Panc1 (cell line): ENCODE results near the gene CDKAL1. TPM values are rescaled to one million over a fixed set of nuclear protein-coding genes. Genes with fewer than 3 reads are reported as not detected.
A peak's percentile ranks its signal among the peaks of the same experiment; 100 is the strongest.

Source experiments
- ATAC-seq: fragments of 200-7000 bp; cut with Tn5 transposase; 2 replicates; pipeline ENCODE4 v1.9.1; 2020; ENCODE audit warnings: mild to moderate bottlenecking, moderate library complexity
- BruUV-seq: library from RNA; stranded (reverse); fragments of 400-500 nt; replicated peaks from 2 replicates; lab custom pipeline; 2021; lab: Mats Ljungman, UMichigan
- CTCF ChIA-PET: fragments of 300-600 bp; sonication (Branson Sonifier 250); formaldehyde crosslinking; loops from one replicate; lab custom pipeline; 2022; ENCODE audit warnings: antibody characterized with exemption; lab: Charles Lee
- POLR2A ChIA-PET: fragments of 300-600 bp; sonication (Branson Sonifier 250); formaldehyde crosslinking; loops from one replicate; lab custom pipeline; 2022; ENCODE audit warnings: antibody characterized with exemption; lab: Charles Lee
- DNase-seq: peaks from one replicate; pipeline ENCODE4 v3.0.0-alpha.2; 2010; ENCODE audit warnings: low read depth, low spot score
- H3K27ac ChIP-seq: 2 replicates; pipeline ENCODE4 v1.5.1; 2011; ENCODE audit warnings: mild to moderate bottlenecking, low read length, inconsistent platforms
- H3K27me3 ChIP-seq: fragments of 200-500 bp; sonication (Bioruptor generic); 2 replicates; pipeline ENCODE4 v1.6.0; 2014; ENCODE audit warnings: low read length, inconsistent platforms; ENCODE audit not compliant: control insufficient read depth, insufficient read depth
- H3K36me3 ChIP-seq: fragments of 200-500 bp; sonication (Bioruptor generic); 2 replicates; pipeline ENCODE4 v1.5.1; 2014; ENCODE audit warnings: inconsistent platforms, mild to moderate bottlenecking, low read length, moderate library complexity; ENCODE audit not compliant: control insufficient read depth, insufficient read depth
- H3K4me1 ChIP-seq: 2 replicates; pipeline ENCODE4 v1.5.1; 2011; ENCODE audit warnings: inconsistent platforms, mild to moderate bottlenecking, low read length, moderate library complexity; ENCODE audit not compliant: control insufficient read depth, insufficient read depth
- H3K4me3 ChIP-seq, 2 experiments: 2 replicates each; pipeline ENCODE4 v1.5.1; 2011 to 2012; ENCODE audit warnings: low read depth in 2 of 2, low read length in 2 of 2, mild to moderate bottlenecking in 2 of 2, inconsistent platforms in 1 of 2, moderate library complexity in 1 of 2
- H3K9me3 ChIP-seq: fragments of 200-500 bp; sonication (Bioruptor generic); 2 replicates; pipeline ENCODE4 v1.5.1; 2014; ENCODE audit warnings: low read depth, mild to moderate bottlenecking, inconsistent platforms, low read length, moderate library complexity; ENCODE audit not compliant: control insufficient read depth, insufficient read depth
- CTCF ChIP-seq: fragments of 450-650 bp; IDR thresholded peaks from 2 replicates; pipeline ENCODE4 v1.5.1; 2017; ENCODE audit warnings: mild to moderate bottlenecking
- POLR2AphosphoS5 ChIP-seq: IDR thresholded peaks from 2 replicates; pipeline ENCODE4 v1.6.1; 2012; ENCODE audit warnings: mild to moderate bottlenecking, low read depth, low read length, moderate library complexity
- REST ChIP-seq, 2 experiments: IDR thresholded peaks; 2 replicates each; pipeline ENCODE4 v1.6.1; 2011 to 2012; ENCODE audit warnings: low read depth in 2 of 2, control low read depth in 1 of 2, low read length in 1 of 2, mild to moderate bottlenecking in 1 of 2, moderate library complexity in 1 of 2; ENCODE audit not compliant: insufficient read depth in 1 of 2
- SIN3A ChIP-seq: IDR thresholded peaks from 2 replicates; pipeline ENCODE4 v1.6.1; 2012; ENCODE audit warnings: low read depth, mild to moderate bottlenecking, low read length, moderate library complexity, borderline replicate concordance; ENCODE audit not compliant: insufficient read depth
- TCF7L2 ChIP-seq: IDR thresholded peaks from 2 replicates; pipeline ENCODE4 v1.6.1; 2011; ENCODE audit warnings: mild to moderate bottlenecking, low read depth, low read length, inconsistent platforms
- in situ Hi-C: cut with HindIII; loops from 2 replicates; pipeline ENCODE4 v1.10.0; 2016; ENCODE audit warnings: low sequenced_read_pairs, low pct_unique_long_range_greater_than_20kb
- intact Hi-C: fragments of 100-400 bp; cut with micrococcal nuclease; formaldehyde crosslinking; loops from one replicate; pipeline ENCODE4 v1.10.0; 2022; ENCODE audit not compliant: unreplicated experiment
- total RNA-seq: library from RNA; stranded (reverse); gene quantifications from one replicate; pipeline ENCODE4 v1.2.1, GENCODE V29; 2021; ENCODE audit not compliant: unreplicated experiment

CDKAL1 gene
- total RNA-seq, 1 experiment from 2014 or later = 14.5 TPM

GRCh38 chr6:21022343-21023107, 488.3 kb downstream of the CDKAL1 start:
- ChIA-PET POLR2A (no interaction called here), CTCF (no interaction called here)
- no peaks in the 10 kb centered on the region for H3K27me3 ChIP-seq
- ATAC-seq = peak; percentile 97
- BruUV-seq = no TSS peak
- no peak overlapping the region for H3K4me3 ChIP-seq
- H3K36me3 ChIP-seq = no peaks in the 10 kb centered on the region
- intact Hi-C loops (no loop called here), in situ Hi-C loops (no loop called here)
- H3K9me3 ChIP-seq = peaks cover 17% of the 10 kb centered on the region; the same call in 1 of the 2 replicates
- TF ChIP-seq SIN3A (no peak), POLR2AphosphoS5 (peak; percentile 42; the same call in 1 of the 2 replicates)
- H3K27ac ChIP-seq = peak overlapping the region; percentile 73
- peak; percentile 95 for DNase-seq
- no peaks in the 10 kb centered on the region; the same call in 1 of the 2 replicates for H3K4me1 ChIP-seq

- intact Hi-C loops (no loop called here), in situ Hi-C loops (no loop called here)
- TF ChIP-seq SIN3A (no peak), TCF7L2 (no peak)
- CTCF ChIA-PET = no interaction called here
- H3K4me3 ChIP-seq = no peak overlapping the region
- peak overlapping the region; percentile 73 for H3K27ac ChIP-seq
- ATAC-seq (no peak), DNase-seq (no peak)
- no peaks in the 10 kb centered on the region for H3K36me3 ChIP-seq
- no peaks in the 10 kb centered on the region; the same call in 1 of the 2 replicates for H3K4me1 ChIP-seq
- peaks cover 20% of the 10 kb centered on the region; the same call in 1 of the 2 replicates for H3K9me3 ChIP-seq
- no TSS peak for BruUV-seq
- H3K27me3 ChIP-seq = no peaks in the 10 kb centered on the region
- POLR2A ChIA-PET = no interaction called here
These were observed 489.0 kb downstream of the CDKAL1 start for GRCh38 chr6:21023210-21023609.

- ATAC-seq = no peak
- POLR2A ChIA-PET = no interaction called here
- no peak overlapping the region for H3K4me3 ChIP-seq
- no peak for DNase-seq
- intact Hi-C loops (no loop called here), in situ Hi-C loops (no loop called here)
- peaks cover 20% of the 10 kb centered on the region; the same call in 1 of the 2 replicates for H3K9me3 ChIP-seq
- no peaks in the 10 kb centered on the region; the same call in 1 of the 2 replicates for H3K4me1 ChIP-seq
- TF ChIP-seq CTCF (no peak), TCF7L2 (no peak), REST (IDR thresholded peaks at IDR 0.05; ENCODE audit: insufficient read depth in 1 of 2, low read depth in 2 of 2, low read length in 1 of 2) (no peak), POLR2AphosphoS5 (no peak), SIN3A (no peak)
- H3K27me3 ChIP-seq = no peaks in the 10 kb centered on the region
- peak overlapping the region; percentile 26; the same call in 1 of the 2 replicates for H3K27ac ChIP-seq
- no TSS peak for BruUV-seq
- no peaks in the 10 kb centered on the region for H3K36me3 ChIP-seq
- CTCF ChIA-PET = no interaction called here
These were observed 490.4 kb downstream of the CDKAL1 start for GRCh38 chr6:21024616-21025015.
